HEK293 (cell line): ENCODE measurements around the gene AP3S2.

Experiments
- CTCF ChIA-PET: fragments of 350-600 bp; formaldehyde crosslinking; extraction: SDS; loops from one replicate; lab custom pipeline; 2021; ENCODE audit warnings: antibody characterized with exemption; lab: Yijun Ruan, JAX
- POLR2A ChIA-PET: fragments of 300-600 bp; formaldehyde crosslinking; extraction: SDS; loops from one replicate; lab custom pipeline; 2020; ENCODE audit warnings: antibody characterized with exemption, inconsistent platforms; lab: Yijun Ruan, JAX
- H3K27ac ChIP-seq: fragments of 200-500 bp; sonication (Bioruptor generic); 2 replicates; pipeline ENCODE4 v1.5.1; 2014; ENCODE audit warnings: low read depth, low read length, control low read depth, inconsistent platforms; ENCODE audit errors: extremely low read depth
- H3K36me3 ChIP-seq, 2 experiments: fragments of 200-500 bp in 1 of 2; sonication (Bioruptor generic) in 1 of 2; 1 replicate in 1 of 2; 2 replicates in 1 of 2; pipeline ENCODE4 v1.5.1; 2014 to 2017; ENCODE audit warnings: inconsistent platforms in 2 of 2, low read length in 2 of 2; ENCODE audit not compliant: control insufficient read depth in 2 of 2, insufficient read depth in 1 of 2
- H3K4me1 ChIP-seq: fragments of 200-500 bp; sonication (Bioruptor generic); 2 replicates; pipeline ENCODE4 v1.5.1; 2014; ENCODE audit warnings: mild to moderate bottlenecking, low read length, inconsistent platforms; ENCODE audit not compliant: control insufficient read depth, insufficient read depth
- H3K4me3 ChIP-seq: 2 replicates; pipeline ENCODE4 v1.5.1; 2011; ENCODE audit warnings: low read depth, mild to moderate bottlenecking, control low read depth, low read length, moderate library complexity
- H3K9me3 ChIP-seq: fragments of 200-500 bp; sonication (Bioruptor generic); 2 replicates; pipeline ENCODE4 v1.5.1; 2014; ENCODE audit warnings: low read depth, low read length, inconsistent platforms; ENCODE audit not compliant: control insufficient read depth, insufficient read depth
- CTCF ChIP-seq: fragments of 450-650 bp; formaldehyde crosslinking; IDR thresholded peaks from 2 replicates; pipeline ENCODE4 v1.5.1; 2016; ENCODE audit warnings: missing biosample characterization, missing genetic modification characterization
- GLI2 ChIP-seq: fragments of 450-650 bp; formaldehyde crosslinking; IDR thresholded peaks from 2 replicates; pipeline ENCODE4; 2017; ENCODE audit warnings: missing biosample characterization, missing genetic modification characterization, low read depth, borderline replicate concordance
- MEIS1 ChIP-seq: sonication (generic); formaldehyde crosslinking; IDR thresholded peaks from 2 replicates; pipeline ENCODE4 v1.8.1; 2022; ENCODE audit warnings: missing genetic modification reagents, mild to moderate bottlenecking, borderline replicate concordance
- SCRT2 ChIP-seq: fragments of 450-650 bp; formaldehyde crosslinking; IDR thresholded peaks from 2 replicates; pipeline ENCODE4 v1.5.1; 2016; ENCODE audit warnings: missing biosample characterization, missing genetic modification characterization
- ZBTB44 ChIP-seq: fragments of 450-650 bp; IDR thresholded peaks from 2 replicates; pipeline ENCODE4 v1.5.1; 2018; ENCODE audit warnings: missing biosample characterization, mild to moderate bottlenecking, missing genetic modification characterization
- ZFP3 ChIP-seq: fragments of 450-650 bp; formaldehyde crosslinking; IDR thresholded peaks from 2 replicates; pipeline ENCODE4 v1.5.1; 2016; ENCODE audit warnings: low read depth, missing biosample characterization, missing genetic modification characterization
- ZNF114 ChIP-seq: fragments of 450-650 bp; formaldehyde crosslinking; IDR thresholded peaks from 2 replicates; pipeline ENCODE4 v1.5.0; 2017; ENCODE audit warnings: missing biosample characterization, missing genetic modification characterization
- ZNF350 ChIP-seq: fragments of 450-650 bp; formaldehyde crosslinking; IDR thresholded peaks from 2 replicates; pipeline ENCODE4 v1.5.0; 2017; ENCODE audit warnings: missing biosample characterization, mild to moderate bottlenecking, missing genetic modification characterization
- ZNF354C ChIP-seq: fragments of 450-650 bp; formaldehyde crosslinking; IDR thresholded peaks from 2 replicates; pipeline ENCODE4 v1.5.1; 2016; ENCODE audit warnings: missing biosample characterization, missing genetic modification characterization, low read depth, borderline replicate concordance
- ZNF391 ChIP-seq: fragments of 450-650 bp; formaldehyde crosslinking; IDR thresholded peaks from 2 replicates; pipeline ENCODE4 v1.5.1; 2016; ENCODE audit warnings: low read depth, missing biosample characterization, missing genetic modification characterization, borderline replicate concordance
- ZNF596 ChIP-seq: fragments of 450-650 bp; IDR thresholded peaks from 2 replicates; pipeline ENCODE4 v1.5.0; 2018; ENCODE audit warnings: missing biosample characterization, mild to moderate bottlenecking, missing genetic modification characterization, moderate library complexity
- ZNF704 ChIP-seq: fragments of 450-650 bp; formaldehyde crosslinking; IDR thresholded peaks from 2 replicates; pipeline ENCODE4 v1.5.1; 2016; ENCODE audit warnings: missing biosample characterization, missing genetic modification characterization
- ZNF747 ChIP-seq: fragments of 450-650 bp; formaldehyde crosslinking; IDR thresholded peaks from 2 replicates; pipeline ENCODE4 v1.5.1; 2016; ENCODE audit warnings: missing biosample characterization, missing genetic modification characterization
- ZSCAN30 ChIP-seq: fragments of 450-650 bp; IDR thresholded peaks from 2 replicates; pipeline ENCODE4 v1.5.1; 2018; ENCODE audit warnings: missing biosample characterization, mild to moderate bottlenecking, missing genetic modification characterization, moderate library complexity

AP3S2 gene

GRCh38 chr15:89781055-89781454 lies 112.7 kb downstream of the AP3S2 start (continued):
- no peak for TF ChIP-seq ZNF596 (tag by site-specific recombination)

GRCh38 chr15:89780601-89781000 lies 113.2 kb downstream of the AP3S2 start:
- no peak overlapping the region for H3K4me3 ChIP-seq
- TF ChIP-seq ZSCAN30 (tag by site-specific recombination): no peak
- no peak for TF ChIP-seq GLI2 (tag by site-specific recombination)
- TF ChIP-seq CTCF (tag by site-specific recombination): no peak
- no peak for TF ChIP-seq ZFP3 (tag by site-specific recombination)
- no peak for TF ChIP-seq ZNF747 (tag by site-specific recombination)
- TF ChIP-seq MEIS1 (CRISPR knock-in tag): no peak
- no peak for TF ChIP-seq ZNF354C (tag by site-specific recombination)
- TF ChIP-seq ZNF350 (tag by site-specific recombination): no peak
- no peak for TF ChIP-seq SCRT2 (tag by site-specific recombination)
- no peak for TF ChIP-seq ZNF704 (tag by site-specific recombination)
- no peak for TF ChIP-seq ZNF391
- no peak for TF ChIP-seq ZBTB44
- TF ChIP-seq ZNF114 (tag by site-specific recombination): no peak
- no peaks in the 10 kb centered on the region for H3K9me3 ChIP-seq
- H3K27ac ChIP-seq: no peak overlapping the region
- no peaks in the 10 kb centered on the region; the same call in 1 of the 2 replicates for H3K4me1 ChIP-seq
- ChIA-PET POLR2A (no interaction called here), CTCF (interaction anchor here (0.6 to 1.1 kb wide), 2 partner anchors 37 to 91 kb away, joined by 3 read pairs; no protein-coding TSS in a partner anchor)
- no peaks in the 10 kb centered on the region for H3K36me3 ChIP-seq
